ENCODE data around the gene PSME3. TPM values are rescaled to one million over a fixed set of nuclear protein-coding genes. Genes with fewer than 3 reads are reported as not detected.
"Not testable (repeated sequence)": the region's sequence is repeated elsewhere in the genome, so short reads cannot be mapped to it uniquely, and the experiment has no call there.

PSME3 gene
- total RNA-seq, 2 donors from 2014 or later = 41.2 to 82.5 TPM

DNA sequence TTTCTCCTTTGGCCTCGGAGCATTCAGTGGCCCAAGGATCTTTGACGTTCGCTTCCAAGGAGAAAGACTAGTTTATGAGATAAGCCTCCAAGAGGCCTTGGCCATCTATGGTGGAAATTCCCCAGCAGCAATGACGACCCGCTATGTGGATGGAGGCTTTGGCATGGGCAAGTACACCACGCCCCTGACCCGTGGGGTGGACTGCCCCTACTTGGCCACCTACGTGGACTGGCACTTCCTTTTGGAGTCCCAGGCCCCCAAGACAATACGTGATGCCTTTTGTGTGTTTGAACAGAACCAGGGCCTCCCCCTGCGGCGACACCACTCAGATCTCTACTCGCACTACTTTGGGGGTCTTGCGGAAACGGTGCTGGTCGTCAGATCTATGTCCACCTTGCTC, 19.2 kb downstream of the PSME3 start:
- H3K4me3 ChIP-seq = peak overlapping the region; percentile 77
- no peaks in the 10 kb centered on the region for H3K9me3 ChIP-seq
- no peak for DNase-seq (ENCODE audit: low spot score)
- no peaks in the 10 kb centered on the region for H3K36me3 ChIP-seq
- TF ChIP-seq, protein P1, sequence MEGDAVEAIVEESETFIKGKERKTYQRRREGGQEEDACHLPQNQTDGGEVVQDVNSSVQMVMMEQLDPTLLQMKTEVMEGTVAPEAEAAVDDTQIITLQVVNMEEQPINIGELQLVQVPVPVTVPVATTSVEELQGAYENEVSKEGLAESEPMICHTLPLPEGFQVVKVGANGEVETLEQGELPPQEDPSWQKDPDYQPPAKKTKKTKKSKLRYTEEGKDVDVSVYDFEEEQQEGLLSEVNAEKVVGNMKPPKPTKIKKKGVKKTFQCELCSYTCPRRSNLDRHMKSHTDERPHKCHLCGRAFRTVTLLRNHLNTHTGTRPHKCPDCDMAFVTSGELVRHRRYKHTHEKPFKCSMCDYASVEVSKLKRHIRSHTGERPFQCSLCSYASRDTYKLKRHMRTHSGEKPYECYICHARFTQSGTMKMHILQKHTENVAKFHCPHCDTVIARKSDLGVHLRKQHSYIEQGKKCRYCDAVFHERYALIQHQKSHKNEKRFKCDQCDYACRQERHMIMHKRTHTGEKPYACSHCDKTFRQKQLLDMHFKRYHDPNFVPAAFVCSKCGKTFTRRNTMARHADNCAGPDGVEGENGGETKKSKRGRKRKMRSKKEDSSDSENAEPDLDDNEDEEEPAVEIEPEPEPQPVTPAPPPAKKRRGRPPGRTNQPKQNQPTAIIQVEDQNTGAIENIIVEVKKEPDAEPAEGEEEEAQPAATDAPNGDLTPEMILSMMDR (IDR thresholded peaks at IDR 0.05) = no peak
- H3K27me3 ChIP-seq (replicated peaks; ENCODE audit: insufficient read depth) = no peaks in the 10 kb centered on the region
- peak overlapping the region; percentile 96 for H3K27ac ChIP-seq
- peaks cover 8 to 58% of the 10 kb centered on the region in 2 donors for H3K4me1 ChIP-seq (ENCODE audit: control insufficient read depth in 1 of 2, low read depth in 2 of 2)
- no peak for ATAC-seq (ENCODE audit: insufficient number of reproducible peaks, low FRiP score, low read depth)

DNA sequence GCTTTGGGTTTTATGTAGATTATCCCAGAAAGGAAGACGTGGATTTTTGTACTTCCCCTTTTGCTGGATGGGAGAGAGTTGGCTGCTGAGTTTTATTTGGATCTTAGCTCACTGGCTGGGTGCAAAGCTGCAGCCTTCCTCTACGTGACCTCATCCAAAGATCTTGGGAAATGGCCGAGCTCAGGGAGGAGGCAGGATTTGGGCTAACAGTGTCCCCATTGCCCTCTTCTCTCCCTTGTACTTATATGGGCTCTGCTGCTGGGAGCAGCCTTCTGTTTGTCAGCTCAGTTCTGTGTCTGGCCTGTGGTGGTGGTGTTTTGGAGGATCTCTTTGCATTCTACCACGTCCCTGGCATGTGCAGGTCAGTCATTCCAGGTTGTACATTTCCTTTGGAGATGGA, 19.8 kb downstream of the PSME3 start:
- no peaks in the 10 kb centered on the region for H3K9me3 ChIP-seq
- ATAC-seq (ENCODE audit: insufficient number of reproducible peaks, low FRiP score, low read depth) (peak; percentile 68), DNase-seq (ENCODE audit: low spot score) (no peak)
- H3K36me3 ChIP-seq = no peaks in the 10 kb centered on the region
- H3K27ac ChIP-seq = peak overlapping the region; percentile 96
- peak overlapping the region; percentile 77 for H3K4me3 ChIP-seq
- TF ChIP-seq, protein P1 (IDR thresholded peaks at IDR 0.05) = no peak
- no peaks in the 10 kb centered on the region for H3K27me3 ChIP-seq (replicated peaks; ENCODE audit: insufficient read depth)
- peaks cover 8 to 62% of the 10 kb centered on the region in 2 donors for H3K4me1 ChIP-seq (ENCODE audit: control insufficient read depth in 1 of 2, low read depth in 2 of 2)

DNA sequence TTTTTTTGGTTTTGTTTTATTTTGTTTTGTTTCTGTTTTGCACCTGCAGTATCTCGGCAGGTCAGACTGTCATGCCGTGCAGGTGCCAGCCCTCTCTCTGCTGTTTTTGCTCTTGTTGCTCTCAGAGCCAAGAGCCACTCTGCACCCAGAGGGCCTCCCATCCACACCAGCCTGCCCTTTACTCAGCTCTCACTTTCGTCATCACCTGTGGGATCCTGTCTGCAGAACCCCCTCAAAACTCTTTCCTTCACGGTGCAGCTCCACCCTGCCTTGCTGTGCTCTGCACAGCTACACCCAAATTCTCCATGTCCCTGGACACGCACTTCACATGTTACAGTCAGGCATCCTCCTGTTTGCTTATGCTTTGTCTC, 20.4 kb downstream of the PSME3 start:
- H3K36me3 ChIP-seq = no peaks in the 10 kb centered on the region
- ATAC-seq (ENCODE audit: insufficient number of reproducible peaks, low FRiP score, low read depth) (no peak), DNase-seq (ENCODE audit: low spot score) (no peak)
- peak overlapping the region; percentile 77 for H3K4me3 ChIP-seq
- no peaks in the 10 kb centered on the region for H3K27me3 ChIP-seq (replicated peaks; ENCODE audit: insufficient read depth)
- TF ChIP-seq, protein P1 (IDR thresholded peaks at IDR 0.05) = no peak
- H3K9me3 ChIP-seq = no peaks in the 10 kb centered on the region
- peaks cover 8 to 62% of the 10 kb centered on the region in 2 donors for H3K4me1 ChIP-seq (ENCODE audit: control insufficient read depth in 1 of 2, low read depth in 2 of 2)
- peak overlapping the region; percentile 96 for H3K27ac ChIP-seq

DNA sequence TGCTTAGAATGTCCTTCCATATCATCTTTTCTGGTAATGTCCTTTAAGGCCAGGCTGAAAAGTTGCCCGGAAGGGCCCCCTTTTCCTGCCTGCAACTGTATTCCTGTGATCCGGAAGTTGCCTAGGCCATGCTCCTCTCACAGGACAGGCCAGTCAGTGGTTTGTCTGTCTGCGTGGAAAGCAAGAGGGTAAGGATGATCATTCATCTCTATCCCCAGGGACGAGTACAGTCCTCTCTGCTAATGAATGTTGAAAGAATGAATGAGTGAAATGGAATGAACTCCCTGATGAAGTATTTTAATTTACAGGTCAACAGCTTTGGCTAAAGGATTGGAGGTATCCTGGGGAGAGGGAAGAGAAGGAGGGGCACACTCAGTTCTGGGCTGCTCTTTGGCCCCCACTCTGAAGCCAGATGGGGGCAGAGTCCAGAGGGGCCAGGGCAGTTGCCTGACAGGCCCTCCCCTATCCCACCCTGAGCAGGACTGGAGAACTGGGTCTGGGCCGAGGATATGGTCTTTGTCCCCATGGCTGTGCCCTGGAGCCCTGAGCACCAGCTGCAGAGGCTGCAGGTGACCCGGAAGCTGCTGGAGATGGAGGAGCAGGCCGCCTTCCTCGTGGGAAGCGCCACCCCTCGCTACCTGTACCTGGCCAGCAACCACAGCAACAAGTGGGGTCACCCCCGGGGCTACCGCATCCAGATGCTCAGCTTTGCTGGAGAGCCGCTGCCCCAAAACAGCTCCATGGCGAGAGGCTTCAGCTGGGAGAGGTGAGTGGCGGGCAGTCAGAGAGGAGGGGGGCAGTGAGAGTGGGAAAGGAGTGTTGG, 21.0 kb downstream of the PSME3 start:
- H3K9me3 ChIP-seq = no peaks in the 10 kb centered on the region
- ATAC-seq (ENCODE audit: insufficient number of reproducible peaks, low FRiP score, low read depth) (no peak), DNase-seq (ENCODE audit: low spot score) (no peak)
- peaks cover 8 to 62% of the 10 kb centered on the region in 2 donors for H3K4me1 ChIP-seq (ENCODE audit: control insufficient read depth in 1 of 2, low read depth in 2 of 2)
- no peaks in the 10 kb centered on the region for H3K27me3 ChIP-seq (replicated peaks; ENCODE audit: insufficient read depth)
- no peaks in the 10 kb centered on the region for H3K36me3 ChIP-seq
- H3K4me3 ChIP-seq = peak overlapping the region; percentile 77
- peak overlapping the region; percentile 96 for H3K27ac ChIP-seq
- TF ChIP-seq, protein P1 (IDR thresholded peaks at IDR 0.05) = no peak

DNA sequence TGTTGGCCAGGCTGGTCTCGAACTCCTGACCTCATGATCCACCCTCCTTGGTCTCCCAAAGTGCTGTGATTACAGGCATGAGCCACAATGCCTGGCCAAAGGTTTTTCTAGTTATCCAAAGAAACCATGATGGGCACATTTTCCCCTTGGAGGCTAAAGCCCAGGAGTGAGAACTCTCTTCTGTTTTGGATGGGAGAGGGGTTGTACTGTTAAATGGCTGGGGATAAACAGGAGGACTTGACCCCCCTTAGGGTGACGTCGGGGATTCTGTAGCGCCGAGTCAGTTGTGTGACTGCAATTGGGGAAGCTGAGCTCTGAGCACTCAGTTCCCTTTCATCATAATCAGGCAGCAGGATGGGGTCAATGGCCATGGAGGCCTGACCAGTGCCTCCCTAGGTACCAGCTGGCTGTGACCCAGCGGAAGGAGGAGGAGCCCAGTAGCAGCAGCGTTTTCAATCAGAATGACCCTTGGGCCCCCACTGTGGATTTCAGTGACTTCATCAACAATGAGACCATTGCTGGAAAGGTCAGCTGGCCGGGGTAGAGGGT, 21.9 kb downstream of the PSME3 start:
- no peaks in the 10 kb centered on the region for H3K9me3 ChIP-seq
- H3K36me3 ChIP-seq = no peaks in the 10 kb centered on the region
- peak overlapping the region; percentile 96 for H3K27ac ChIP-seq
- ATAC-seq (ENCODE audit: insufficient number of reproducible peaks, low FRiP score, low read depth) (no peak), DNase-seq (ENCODE audit: low spot score) (no peak)
- H3K4me3 ChIP-seq = peak overlapping the region; percentile 77
- TF ChIP-seq, protein P1 (IDR thresholded peaks at IDR 0.05) = no peak
- no peaks in the 10 kb centered on the region for H3K27me3 ChIP-seq (replicated peaks; ENCODE audit: insufficient read depth)
- H3K4me1 ChIP-seq (ENCODE audit: control insufficient read depth in 1 of 2, low read depth in 2 of 2) = peaks cover 6 to 54% of the 10 kb centered on the region in 2 donors

DNA sequence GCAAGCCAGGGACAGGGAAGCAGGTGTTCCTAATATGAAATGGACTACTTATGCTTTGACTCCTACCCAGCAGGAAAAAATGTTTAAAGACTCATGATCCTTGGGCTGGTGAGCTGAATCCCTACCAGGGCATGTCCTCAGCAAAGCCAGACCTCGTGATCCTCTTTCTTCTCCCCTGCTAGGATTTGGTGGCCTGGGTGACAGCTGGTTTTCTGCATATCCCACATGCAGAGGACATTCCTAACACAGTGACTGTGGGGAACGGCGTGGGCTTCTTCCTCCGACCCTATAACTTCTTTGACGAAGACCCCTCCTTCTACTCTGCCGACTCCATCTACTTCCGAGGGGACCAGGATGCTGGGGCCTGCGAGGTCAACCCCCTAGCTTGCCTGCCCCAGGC, 22.9 kb downstream of the PSME3 start:
- Histone ChIP-seq H3K4me1 (ENCODE audit: control insufficient read depth in 1 of 2, low read depth in 2 of 2) (peaks cover 0 to 47% of the 10 kb centered on the region in 2 donors), H3K27ac (peak overlapping the region in 1 of 2 donors; percentile 96)
- DNase-seq (ENCODE audit: low spot score) = not testable (repeated sequence)

DNA sequence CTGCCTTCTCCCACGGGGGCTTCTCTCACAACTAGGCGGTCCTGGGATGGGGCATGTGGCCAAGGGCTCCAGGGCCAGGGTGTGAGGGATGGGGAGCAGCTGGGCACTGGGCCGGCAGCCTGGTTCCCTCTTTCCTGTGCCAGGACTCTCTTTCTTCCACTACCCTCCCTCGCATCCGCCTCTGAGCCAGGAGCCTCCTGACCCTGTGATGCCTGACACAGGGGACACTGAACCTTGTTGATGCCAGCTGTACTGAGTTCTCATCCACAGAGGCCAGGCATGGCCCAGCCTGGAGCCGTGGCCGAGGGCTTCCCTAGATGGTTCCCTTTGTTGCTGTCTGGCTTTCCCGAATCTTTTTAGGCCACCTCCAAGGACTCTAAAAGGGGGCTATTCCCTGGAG, 23.3 kb downstream of the PSME3 start:
- H3K9me3 ChIP-seq; H3K4me3 ChIP-seq; ATAC-seq (ENCODE audit: insufficient number of reproducible peaks, low FRiP score, low read depth); DNase-seq (ENCODE audit: low spot score); H3K27me3 ChIP-seq (replicated peaks; ENCODE audit: insufficient read depth); H3K36me3 ChIP-seq: not testable (repeated sequence)
- Histone ChIP-seq H3K27ac (peak overlapping the region in 1 of 2 donors; percentile 96), H3K4me1 (ENCODE audit: control insufficient read depth in 1 of 2, low read depth in 2 of 2) (peaks cover 0 to 47% of the 10 kb centered on the region in 2 donors)

More for the DNA sequence above, 22.9 kb downstream of the PSME3 start:
- H3K4me3 ChIP-seq; ATAC-seq (ENCODE audit: insufficient number of reproducible peaks, low FRiP score, low read depth); H3K36me3 ChIP-seq; H3K27me3 ChIP-seq (replicated peaks; ENCODE audit: insufficient read depth); H3K9me3 ChIP-seq: not testable (repeated sequence)
